ENCODE data around the gene CDH4. TPM values are rescaled to one million over a fixed set of nuclear protein-coding genes. Genes with fewer than 3 reads are reported as not detected.

The CDH4 gene
- total RNA-seq, 1 experiment from 2014 or later, result not detected

- Histone ChIP-seq H3K27me3 (ENCODE audit: control insufficient read depth, insufficient read depth, low read length) (no peaks in the 10 kb centered on the region; the same call in 1 of the 2 replicates), H3K27ac (ENCODE audit: low read length) (no peak overlapping the region), H3K4me1 (ENCODE audit: control insufficient read depth, insufficient read depth, low read length) (no peaks in the 10 kb centered on the region), H3K9me3 (ENCODE audit: control insufficient read depth, insufficient read depth, low read depth, low read length) (no peaks in the 10 kb centered on the region), H3K4me3 (ENCODE audit: low read depth in 2 of 2, low read length in 2 of 2) (no peak overlapping the region), H3K36me3 (ENCODE audit: control insufficient read depth, insufficient read depth, low read length) (no peaks in the 10 kb centered on the region)
- CTCF ChIA-PET, result no interaction called here
- no TSS peak for BruUV-seq (replicated peaks)
- intact Hi-C loops (cut with micrococcal nuclease; ENCODE audit: unreplicated experiment), result no loop called here
- ATAC-seq, result no peak
- POLR2A ChIA-PET, result no interaction called here
- TF ChIP-seq CTCF (IDR thresholded peaks at IDR 0.05), result no peak
- TF ChIP-seq REST (IDR thresholded peaks at IDR 0.05; ENCODE audit: insufficient read depth in 1 of 2, low read depth in 2 of 2, low read length in 1 of 2), result no peak
- no peak for TF ChIP-seq TCF7L2 (IDR thresholded peaks at IDR 0.05; ENCODE audit: low read depth, low read length)
- no peak for TF ChIP-seq POLR2AphosphoS5 (IDR thresholded peaks at IDR 0.05; ENCODE audit: low read depth, low read length)
- TF ChIP-seq SIN3A (IDR thresholded peaks at IDR 0.05; ENCODE audit: borderline replicate concordance, insufficient read depth, low read depth, low read length), result no peak
- DNase-seq (ENCODE audit: low read depth, low spot score), result no peak
- in situ Hi-C loops (cut with HindIII; ENCODE audit: low pct_unique_long_range_greater_than_20kb, low sequenced_read_pairs), result no loop called here
Observed at GRCh38 chr20:61394088-61394799, 142.2 kb downstream of the CDH4 start.

- intact Hi-C loops (cut with micrococcal nuclease; ENCODE audit: unreplicated experiment), result no loop called here
- POLR2A ChIA-PET, result no interaction called here
- CTCF ChIA-PET, result no interaction called here
Observed at GRCh38 chr20:61396262-61396848, 144.3 kb downstream of the CDH4 start.

More at GRCh38 chr20:61396262-61396848, 144.3 kb downstream of the CDH4 start:
- Histone ChIP-seq H3K36me3 (ENCODE audit: control insufficient read depth, insufficient read depth, low read length) (no peaks in the 10 kb centered on the region), H3K9me3 (ENCODE audit: control insufficient read depth, insufficient read depth, low read depth, low read length) (no peaks in the 10 kb centered on the region), H3K27me3 (ENCODE audit: control insufficient read depth, insufficient read depth, low read length) (no peaks in the 10 kb centered on the region; the same call in 1 of the 2 replicates), H3K4me3 (ENCODE audit: low read depth in 2 of 2, low read length in 2 of 2) (no peak overlapping the region), H3K4me1 (ENCODE audit: control insufficient read depth, insufficient read depth, low read length) (no peaks in the 10 kb centered on the region), H3K27ac (ENCODE audit: low read length) (no peak overlapping the region)
- BruUV-seq (replicated peaks), result no TSS peak
- TF ChIP-seq CTCF (IDR thresholded peaks at IDR 0.05) (no peak), POLR2AphosphoS5 (IDR thresholded peaks at IDR 0.05; ENCODE audit: low read depth, low read length) (no peak), SIN3A (IDR thresholded peaks at IDR 0.05; ENCODE audit: borderline replicate concordance, insufficient read depth, low read depth, low read length) (no peak), REST (IDR thresholded peaks at IDR 0.05; ENCODE audit: insufficient read depth in 1 of 2, low read depth in 2 of 2, low read length in 1 of 2) (no peak), TCF7L2 (IDR thresholded peaks at IDR 0.05; ENCODE audit: low read depth, low read length) (no peak)
- no peak for DNase-seq (ENCODE audit: low read depth, low spot score)
- in situ Hi-C loops (cut with HindIII; ENCODE audit: low pct_unique_long_range_greater_than_20kb, low sequenced_read_pairs), result no loop called here
- ATAC-seq, result no peak
